Astrocyte (in vitro differentiated cells and primary cell): ENCODE results near the gene ZSWIM2.

Experiments
- EZH2 ChIP-seq: IDR thresholded peaks from 2 replicates; pipeline ENCODE4 v1.6.1; 2012; ENCODE audit warnings: mild to moderate bottlenecking, low read length, inconsistent platforms; ENCODE audit not compliant: insufficient read depth
- TF ChIP-seq, protein P1 (sequence below): IDR thresholded peaks from 2 replicates; pipeline ENCODE4 v1.5.1; 2011; ENCODE audit warnings: low read depth, mild to moderate bottlenecking, inconsistent platforms, low read length, moderate library complexity; ENCODE audit not compliant: insufficient read depth

DNA sequence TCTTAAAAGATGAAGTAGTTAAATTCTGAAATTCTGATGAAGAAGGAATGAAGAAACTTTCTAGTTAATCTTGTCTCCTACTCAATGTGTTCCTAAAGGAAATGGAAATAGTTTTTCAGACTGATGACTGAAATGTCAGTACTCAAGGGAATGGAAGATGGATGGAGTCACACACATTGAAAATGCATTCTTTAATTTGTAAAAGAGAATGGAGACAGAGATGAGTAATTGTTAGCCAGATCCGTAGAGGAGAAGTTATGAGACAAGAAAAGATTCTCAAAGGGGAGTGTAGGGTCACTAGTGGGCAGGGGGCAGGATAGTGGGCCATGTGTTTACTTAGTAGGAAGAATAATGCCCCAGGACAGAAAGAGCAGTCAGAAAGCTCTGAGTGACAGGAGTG is 13.3 kb downstream of the ZSWIM2 start:
- no peak for TF ChIP-seq EZH2
- TF ChIP-seq, protein P1, sequence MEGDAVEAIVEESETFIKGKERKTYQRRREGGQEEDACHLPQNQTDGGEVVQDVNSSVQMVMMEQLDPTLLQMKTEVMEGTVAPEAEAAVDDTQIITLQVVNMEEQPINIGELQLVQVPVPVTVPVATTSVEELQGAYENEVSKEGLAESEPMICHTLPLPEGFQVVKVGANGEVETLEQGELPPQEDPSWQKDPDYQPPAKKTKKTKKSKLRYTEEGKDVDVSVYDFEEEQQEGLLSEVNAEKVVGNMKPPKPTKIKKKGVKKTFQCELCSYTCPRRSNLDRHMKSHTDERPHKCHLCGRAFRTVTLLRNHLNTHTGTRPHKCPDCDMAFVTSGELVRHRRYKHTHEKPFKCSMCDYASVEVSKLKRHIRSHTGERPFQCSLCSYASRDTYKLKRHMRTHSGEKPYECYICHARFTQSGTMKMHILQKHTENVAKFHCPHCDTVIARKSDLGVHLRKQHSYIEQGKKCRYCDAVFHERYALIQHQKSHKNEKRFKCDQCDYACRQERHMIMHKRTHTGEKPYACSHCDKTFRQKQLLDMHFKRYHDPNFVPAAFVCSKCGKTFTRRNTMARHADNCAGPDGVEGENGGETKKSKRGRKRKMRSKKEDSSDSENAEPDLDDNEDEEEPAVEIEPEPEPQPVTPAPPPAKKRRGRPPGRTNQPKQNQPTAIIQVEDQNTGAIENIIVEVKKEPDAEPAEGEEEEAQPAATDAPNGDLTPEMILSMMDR: no peak
